HG03558 (cell line): ENCODE measurements around the gene TRIL.

Experiments used
- ATAC-seq: cut with Tn5 transposase; IDR thresholded peaks from one replicate; pipeline ENCODE4 v1.9.1; 2021; ENCODE audit warnings: moderate number of reproducible peaks; ENCODE audit not compliant: unreplicated experiment; ENCODE audit errors: extremely low read depth

TRIL gene

DNA sequence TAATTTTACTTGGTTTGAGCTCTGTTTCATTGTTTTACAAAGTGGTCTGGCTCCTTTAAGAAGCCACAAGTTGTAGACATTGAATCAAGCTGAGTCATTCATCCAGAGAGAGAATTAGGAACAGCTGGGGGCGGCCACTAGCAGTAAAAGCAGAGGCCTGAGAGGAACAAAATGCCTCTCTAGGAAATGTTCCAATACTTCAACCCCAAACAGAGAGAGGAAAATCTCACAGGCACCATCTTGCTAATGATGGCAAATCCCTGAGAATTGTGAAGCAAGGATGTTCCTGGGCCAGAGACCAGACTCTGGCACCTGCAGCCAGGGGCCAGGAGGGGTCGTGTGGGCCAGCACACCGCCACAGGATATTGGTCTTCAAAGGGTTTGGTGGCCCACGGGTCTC is 26.5 kb upstream of the TRIL start:
- ATAC-seq = no peak

DNA sequence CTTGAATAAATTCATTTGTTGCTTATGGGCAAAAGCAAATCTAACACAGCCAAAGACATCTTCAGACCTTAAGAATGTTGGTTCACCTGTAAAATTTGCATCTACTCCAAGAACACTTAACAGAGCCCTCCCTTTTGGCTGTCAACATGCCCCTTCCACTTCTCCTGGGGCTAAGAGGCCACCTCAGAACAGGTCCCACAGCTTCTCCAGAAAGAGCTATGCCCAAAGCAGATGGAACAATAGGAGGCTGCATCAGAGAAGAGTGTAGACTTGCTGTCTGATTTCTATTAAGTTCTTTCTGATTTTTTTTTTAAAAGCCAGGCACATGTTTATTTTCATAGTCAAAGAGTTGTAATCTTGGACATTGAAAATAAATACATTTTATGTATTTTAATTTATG is 26.1 kb upstream of the TRIL start:
- no peak for ATAC-seq

DNA sequence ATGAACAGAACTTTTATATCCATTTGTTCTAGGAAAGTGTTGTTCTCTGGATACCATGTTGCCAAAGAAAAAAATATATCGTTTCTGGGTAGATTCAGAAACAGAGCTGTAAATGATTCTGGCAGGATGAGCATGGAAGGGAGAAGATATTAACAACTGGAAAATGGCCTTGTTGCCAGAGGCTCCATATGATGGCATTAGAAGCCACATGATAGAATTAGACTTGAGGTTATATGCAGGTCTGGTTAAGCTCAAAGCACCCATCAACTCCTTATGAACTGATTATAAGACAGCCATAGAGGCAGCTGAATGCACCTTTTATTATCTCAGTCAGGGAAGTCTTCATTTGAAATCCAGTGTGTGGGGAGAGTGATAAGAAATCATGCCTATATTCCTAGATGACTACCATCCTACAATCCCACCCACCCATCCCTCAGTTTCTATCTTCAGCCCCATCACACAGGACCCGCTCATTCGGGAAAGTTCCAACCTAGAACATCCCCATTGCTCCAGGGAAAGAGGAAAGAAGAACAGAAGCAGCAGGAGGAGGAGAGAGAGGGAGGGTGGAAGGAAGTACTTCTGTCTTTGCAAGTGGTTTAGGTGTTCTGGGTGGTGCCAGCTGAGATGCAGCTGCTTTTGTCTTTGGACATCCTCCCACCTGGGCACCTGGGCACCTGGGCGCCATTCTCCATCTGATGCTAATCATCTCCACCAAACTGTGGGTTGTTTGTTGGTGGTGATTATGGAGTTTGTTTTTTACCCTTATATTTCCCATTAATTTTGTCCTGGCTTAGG is 25.5 kb upstream of the TRIL start:
- ATAC-seq = no peak

DNA sequence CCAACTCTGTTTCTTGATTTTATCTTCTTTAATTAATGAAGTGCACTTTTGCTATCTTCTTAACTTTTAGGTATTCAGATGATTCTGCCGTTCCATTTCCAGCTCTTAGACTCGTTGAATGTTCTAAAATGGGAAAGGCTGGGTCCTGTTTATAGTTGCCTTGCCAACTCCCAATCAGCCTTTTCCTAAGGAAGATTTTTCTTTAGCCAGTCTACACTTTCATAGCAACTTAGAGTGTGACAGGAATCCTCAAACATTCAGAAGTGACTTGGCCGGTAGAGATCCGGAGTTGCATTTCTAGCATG is 23.0 kb upstream of the TRIL start:
- no peak for ATAC-seq

DNA sequence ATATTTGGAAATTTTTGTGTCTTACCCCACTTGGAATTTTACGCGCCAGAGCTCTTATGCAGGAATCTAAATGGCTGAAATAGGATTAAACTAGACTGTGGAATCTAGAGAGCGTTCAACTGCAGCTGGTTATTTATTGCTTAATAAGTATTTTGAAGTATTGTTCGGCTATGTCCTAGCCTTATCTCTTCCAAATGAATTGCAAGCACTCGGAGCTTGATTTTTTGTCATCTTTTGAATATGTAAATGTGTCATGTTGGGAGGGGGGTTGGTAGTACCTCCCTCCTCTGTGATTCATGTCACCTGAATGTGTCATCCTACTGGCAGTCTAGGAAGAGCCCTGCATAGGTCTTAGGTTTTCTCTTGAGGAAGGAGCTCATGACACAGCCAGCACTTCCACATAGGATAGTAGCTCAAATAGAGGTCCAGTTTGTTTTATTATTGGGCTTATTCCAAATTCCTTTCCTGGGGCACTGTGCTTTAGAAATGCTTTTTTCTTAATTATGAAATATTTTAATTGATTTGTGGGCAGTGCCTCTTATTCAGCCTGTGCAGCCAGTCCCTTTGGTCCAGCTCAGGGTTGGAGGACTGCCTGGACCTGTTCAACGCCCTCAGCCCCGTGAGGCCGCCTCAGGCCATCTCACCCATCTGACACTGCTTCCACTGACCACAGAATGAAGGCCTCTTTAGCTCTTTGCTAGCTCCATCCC is 22.5 kb upstream of the TRIL start:
- no peak for ATAC-seq

DNA sequence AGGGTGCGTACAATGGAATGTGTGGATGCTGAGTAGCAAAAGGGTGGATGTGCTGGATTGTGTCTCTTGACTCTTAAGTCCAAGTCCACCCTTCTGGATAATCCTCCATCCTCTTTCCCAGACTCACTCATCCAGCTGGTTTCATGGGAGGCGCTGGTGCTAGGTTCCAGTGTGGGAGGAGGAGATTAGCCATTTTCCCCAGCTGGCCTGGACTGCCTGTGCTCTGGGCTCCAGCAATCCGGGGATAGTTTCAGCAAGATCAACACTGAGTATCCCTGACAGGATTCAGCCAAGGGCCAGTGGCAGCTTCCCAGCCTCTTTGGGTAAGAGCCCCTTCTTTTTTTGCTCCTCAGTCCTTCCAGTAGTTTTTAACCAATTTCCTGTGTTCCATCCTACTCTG is 21.6 kb upstream of the TRIL start:
- no peak for ATAC-seq

DNA sequence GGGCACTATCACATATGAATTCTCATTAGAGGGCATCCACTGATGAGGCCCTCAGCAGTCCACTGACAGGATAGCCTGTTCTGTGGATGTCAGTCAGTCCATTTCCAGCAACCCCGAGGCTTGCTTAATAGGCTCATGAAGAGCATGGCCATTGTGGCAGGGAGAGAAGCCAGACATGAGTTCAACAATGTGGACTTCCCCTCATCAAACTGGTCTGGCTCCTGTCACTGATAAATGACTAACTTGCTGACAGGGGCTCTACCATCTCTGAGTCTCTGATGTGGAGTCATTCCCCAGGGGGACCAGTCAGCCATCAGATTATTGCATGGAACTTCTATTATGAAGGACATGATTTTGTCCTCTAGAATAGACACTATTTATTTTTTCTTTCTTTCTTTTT is 19.8 kb upstream of the TRIL start:
- ATAC-seq = no peak

DNA sequence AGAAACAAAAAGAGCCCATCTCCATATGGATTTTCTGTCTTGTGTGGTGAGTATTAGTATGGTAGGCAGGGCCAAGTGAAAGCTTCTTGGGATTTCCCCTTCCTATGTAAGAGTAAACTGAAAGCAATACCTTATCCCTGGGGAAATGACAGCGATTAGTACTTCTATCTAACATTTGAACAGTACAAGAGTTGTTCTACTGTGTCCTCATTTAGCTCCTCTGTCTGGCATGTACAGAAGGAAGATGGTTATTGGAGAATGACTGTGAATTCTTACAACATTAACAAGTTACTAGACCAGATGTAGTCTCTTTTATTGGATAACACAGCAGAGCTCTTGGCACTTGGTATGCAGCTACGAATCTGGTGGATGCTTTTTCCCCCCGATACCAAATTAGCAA is 17.9 kb upstream of the TRIL start:
- ATAC-seq = no peak

DNA sequence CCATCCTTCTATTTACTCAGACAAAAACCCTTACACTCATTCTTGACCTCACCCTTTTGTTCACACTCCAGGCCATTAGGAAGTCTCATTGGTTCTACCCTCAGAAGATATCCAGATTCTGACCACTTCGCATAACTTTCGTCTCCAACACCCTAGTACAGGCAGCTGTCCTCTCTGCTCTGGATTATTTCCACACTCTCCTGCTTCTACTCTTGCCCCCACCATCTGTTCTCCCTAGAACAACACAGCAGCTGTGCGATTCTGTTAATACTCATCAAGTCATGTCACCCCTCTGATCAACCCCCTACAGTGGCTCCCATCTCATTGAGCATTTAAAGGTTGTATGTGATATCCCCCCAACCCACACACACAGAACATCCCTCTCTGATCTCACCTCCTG is 15.5 kb upstream of the TRIL start:
- ATAC-seq = no peak

DNA sequence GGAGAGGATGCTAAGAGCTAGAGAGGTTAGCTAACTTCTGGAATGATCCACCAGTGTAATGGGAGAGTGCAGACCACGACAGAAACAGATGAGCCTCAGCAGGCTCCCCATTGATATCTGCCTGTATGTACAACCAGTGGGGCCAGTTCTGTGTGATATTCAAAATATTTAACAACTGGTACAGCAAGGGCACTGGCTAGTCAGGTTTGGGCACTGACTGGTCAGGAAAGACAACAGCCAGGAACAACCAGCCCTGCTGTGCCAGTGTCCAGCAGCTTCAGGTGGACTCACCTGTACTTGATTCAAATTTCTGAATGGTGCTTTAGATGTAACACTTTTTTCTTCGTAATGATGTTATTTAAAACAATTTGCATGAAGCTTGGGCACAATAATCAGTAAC is 5.9 kb upstream of the TRIL start:
- ATAC-seq = no peak

DNA sequence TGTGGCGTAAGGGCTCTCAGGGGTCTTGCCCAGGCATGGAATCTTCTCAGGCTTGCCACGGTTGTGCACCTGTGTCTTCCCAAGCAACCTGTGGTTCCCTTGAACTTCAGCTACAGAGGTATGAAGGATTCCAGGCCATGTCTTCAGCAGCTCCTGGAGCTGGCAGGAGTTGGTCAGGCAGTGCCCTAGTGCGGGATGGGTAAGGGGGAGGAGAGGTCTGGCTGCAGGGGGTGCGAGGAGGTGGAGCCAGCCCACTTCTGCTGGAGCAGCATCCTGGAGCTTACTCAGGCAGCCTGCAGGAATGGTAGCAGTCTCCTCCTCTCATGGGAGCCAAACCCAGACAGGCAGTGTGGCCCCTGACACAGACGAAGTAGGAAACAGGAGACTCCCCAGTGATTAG is 3.8 kb upstream of the TRIL start:
- ATAC-seq = no peak

DNA sequence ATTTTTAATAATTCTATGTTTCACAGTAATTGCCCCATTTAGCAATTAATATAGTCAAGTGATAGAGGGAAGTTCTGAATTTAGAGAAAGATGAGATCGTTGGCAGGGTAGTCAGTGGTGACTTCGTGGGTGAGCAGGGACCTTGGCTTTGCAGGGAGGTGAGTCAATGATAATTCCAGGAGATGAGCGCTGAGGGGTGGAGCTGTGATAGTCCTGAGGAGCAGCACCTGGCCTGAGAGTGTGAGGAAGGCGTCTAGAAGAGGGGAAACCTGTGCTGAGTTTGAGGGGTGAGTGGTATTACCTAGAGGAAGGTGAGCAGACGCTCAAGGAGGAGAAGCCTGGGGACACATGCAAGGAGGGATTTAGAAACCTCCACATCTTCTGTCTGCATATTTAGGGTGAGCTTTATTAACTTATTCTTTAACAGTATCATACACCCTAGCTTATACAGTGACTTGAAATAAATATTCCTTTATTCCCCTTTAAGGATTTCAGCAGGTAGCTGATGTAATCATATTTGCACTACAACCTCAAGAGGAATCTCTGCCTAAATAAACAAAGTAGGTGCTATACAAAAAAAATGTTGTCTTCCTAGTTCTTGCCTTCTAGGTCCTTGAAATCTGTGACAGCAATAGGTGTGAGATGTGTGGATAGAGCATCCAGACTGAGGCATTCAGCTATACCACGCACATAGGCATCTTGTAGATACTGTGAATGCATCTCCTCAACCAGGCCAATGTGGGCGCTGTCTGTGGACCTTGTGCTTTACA is 2.1 kb upstream of the TRIL start:
- ATAC-seq = no peak

DNA sequence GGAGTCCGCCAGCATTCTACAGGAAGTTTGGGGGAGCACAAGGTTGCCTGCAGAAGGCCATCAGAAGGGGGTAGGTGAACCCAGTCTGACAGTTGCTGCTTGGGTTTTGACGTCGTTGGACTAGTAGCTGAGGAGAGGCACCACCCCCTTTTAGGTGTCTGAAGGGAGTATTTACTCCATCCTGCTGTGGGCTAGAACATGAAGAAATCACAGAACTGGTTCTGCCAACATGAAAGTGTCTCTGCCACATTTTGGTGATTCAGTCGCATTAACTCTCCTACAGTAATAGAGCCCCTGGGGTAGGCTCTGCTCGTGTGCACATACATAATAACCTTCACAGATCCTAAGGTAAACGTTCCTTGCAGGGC is 834 bp upstream of the TRIL start:
- no peak for ATAC-seq

DNA sequence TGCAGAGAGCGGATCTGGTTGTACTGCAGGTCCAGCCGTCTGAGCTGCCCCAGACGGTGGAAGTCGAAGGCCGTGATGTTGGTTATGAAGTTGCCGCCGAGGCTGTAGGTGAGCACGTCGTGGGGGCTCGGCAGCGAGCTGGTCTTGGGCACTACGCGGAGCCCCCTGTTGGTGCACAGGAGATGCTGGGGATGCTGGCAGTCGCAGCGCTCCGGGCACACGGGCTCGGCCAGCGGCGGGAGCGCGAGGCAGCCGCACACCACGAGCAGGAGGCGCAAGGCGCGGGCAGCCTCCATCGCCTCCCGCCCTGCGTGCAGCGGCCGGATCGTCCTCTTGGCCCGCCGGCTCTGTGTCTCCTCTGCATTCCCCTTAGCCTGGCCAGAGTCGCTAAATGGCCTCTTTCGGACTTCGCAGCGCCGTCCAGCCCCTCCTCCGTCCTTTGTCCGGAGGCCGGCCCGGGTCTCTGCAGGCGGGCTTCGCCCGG is 337 bp downstream of the TRIL start:
- no peak for ATAC-seq

DNA sequence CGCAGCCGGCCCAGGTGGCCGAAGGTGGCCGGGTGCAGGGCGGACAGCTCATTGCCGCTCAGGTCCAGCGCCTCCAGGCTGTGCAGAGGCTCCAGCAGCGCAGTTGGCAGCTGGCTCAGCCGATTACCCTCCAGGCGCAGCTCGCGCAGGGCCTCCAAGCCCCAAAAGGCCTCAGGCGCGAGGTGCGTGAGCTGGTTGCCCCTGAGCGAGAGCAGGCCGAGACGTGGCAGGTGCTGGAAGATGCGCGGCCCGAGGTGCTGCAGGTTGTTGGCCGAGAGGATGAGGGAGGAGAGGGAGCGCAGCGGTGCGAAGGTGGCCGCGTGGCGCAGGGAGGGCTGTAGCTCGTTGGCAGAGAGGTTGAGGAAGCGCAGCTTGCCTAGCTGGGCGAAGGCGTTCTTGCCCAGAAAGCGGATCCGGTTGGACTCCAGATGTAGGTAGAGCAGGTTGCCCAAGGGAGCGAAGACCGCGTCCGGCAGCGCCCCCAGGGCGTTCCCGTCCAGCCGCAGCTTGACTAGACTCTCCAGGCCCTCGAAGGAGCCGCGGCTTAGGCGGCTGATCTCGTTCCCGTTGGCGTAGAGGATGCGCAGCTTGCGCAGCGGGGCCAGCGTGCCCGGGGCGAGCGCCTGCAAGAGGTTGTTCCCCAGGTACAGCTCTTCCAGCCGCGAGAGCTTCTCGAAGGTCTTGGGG is 923 bp downstream of the TRIL start:
- ATAC-seq = no peak

DNA sequence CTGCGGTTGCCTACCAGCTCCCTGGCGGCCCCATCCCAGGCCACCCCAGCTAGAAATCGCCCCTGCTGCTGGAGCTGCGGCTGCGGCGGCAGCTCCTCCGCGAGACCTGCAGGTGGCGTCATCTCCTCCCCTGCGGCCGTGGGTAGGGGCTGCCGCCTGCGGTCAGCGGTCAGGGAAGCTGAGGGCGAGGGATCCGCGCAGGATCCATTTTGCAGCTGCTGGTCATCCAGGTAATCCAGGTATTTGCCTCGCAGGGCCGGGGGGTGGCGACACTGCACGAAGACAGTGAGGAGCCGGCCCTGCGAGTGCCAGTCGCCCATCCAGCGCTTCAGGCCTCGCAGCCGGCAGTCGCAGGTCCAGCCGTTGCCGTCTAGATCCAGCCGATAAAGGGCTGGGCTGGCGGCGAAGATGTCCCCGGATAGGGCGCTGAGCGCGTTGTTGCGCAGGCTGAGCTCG is 1.5 kb downstream of the TRIL start:
- no peak for ATAC-seq

DNA sequence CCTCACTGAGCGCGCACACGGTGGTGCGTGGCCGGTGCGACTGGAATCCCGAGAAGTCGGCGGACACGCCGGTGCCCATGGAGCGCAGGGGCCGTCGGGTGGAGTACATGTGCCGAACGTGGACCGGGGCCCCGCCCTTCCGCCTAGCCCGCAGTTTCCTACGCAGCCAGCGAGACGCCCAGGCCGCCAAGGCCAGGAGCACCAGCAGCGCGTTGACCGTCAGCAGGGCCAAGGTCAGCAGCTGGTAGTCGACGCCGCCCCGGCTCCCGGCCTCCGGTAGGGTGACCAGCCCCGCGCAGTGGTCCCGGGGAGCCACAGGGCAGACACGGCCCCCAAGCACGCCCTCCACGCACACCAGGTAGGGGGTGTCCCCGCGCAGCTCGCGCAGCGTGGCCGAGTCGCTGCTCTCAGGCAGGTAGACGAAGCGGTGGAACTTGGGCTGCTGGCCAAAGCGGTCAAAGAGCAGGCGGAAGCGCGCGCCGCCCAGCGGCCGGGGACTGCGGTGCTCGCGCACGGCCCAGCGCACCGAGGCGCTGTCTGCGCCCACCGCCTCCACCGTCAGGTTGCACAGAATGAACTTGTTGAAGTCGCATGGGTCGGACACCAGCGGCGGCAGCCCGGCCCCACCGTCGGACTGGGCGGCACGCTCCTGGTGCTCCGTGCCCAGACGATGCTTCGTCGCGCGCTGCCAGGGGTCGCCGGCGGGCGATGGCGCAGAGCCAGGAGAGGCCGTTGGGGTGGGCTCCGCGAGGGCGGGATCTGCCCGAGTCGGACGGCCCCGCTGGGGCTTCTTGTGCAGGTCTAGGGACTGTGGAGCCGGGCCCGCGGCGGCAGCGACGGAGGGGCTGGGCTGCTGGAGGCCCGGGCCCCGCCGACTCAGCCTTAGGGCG is 2.2 kb downstream of the TRIL start:
- no peak for ATAC-seq

DNA sequence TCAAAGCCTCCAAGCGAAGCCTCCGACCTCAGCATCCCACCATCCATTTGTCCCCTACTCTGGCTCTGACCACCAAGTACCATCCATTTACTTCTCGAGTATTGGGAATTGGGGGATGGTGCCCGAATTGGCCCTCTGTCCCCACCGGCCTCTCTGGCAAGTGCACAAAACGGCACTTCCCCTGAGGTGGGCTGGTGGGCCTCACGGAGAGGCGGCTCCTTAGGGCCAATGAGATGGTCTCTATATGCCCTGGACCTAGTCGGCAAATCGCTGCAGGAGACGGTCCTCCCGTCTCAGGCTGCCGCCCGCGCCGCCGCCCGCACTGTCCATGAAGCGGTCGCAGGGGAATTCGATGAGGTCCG is 2.8 kb downstream of the TRIL start:
- no peak for ATAC-seq

DNA sequence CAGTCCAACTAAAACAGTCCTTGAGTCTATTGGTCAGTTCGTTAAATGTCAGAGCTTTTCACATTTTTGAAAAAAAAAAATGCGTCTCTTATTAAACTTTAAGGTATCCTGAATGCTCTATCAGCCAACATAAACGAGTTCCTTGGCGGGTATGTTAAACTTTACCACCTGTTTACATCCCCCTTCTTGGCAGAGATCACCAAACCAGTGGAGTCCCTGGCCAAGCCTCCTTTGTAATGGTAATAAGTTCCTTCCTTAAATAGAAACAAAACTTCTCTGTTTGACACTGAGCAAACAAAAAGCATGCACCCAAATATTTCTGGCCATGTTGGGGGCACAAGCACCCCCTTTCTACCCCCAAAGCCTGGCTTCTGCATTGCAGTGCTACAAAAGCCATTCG is 3.2 kb downstream of the TRIL start:
- ATAC-seq = no peak

DNA sequence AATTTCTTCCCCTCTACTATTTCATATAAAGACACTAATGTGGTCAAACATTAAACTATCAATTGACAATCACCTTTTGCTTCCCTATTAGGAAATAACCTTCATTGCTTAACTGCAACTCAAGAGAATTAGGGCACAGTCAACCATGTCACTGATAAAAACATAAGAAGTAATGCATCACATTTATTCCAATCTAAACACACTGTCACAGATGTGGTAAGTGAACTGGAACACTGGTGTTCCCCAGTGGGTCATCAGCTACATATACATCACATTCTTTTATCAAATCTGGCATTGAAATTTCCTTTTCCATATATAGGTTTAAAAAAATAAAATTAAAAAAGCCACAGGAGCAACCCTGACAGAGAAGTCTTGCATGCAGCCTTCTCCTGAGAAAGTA is 3.7 kb downstream of the TRIL start:
- ATAC-seq = no peak
